Stomach smooth muscle (tissue), 2 donors: ENCODE data around the gene SLC38A3.

Experiments
- H3K27ac ChIP-seq: one replicate; pipeline ENCODE4 v1.7.0; 2013; ENCODE audit warnings: mild to moderate bottlenecking, low read length, inconsistent platforms
- H3K27me3 ChIP-seq, 2 donors: one replicate each; pipeline ENCODE4 v1.7.0; 2013; ENCODE audit warnings: low read length in 2 of 2; ENCODE audit not compliant: insufficient read depth in 2 of 2, control insufficient read depth in 1 of 2
- H3K36me3 ChIP-seq, 2 donors: one replicate each; pipeline ENCODE4 v1.7.0; 2013; ENCODE audit warnings: low read length in 2 of 2; ENCODE audit not compliant: control insufficient read depth in 2 of 2, insufficient read depth in 2 of 2
- H3K4me1 ChIP-seq: one replicate; pipeline ENCODE4 v1.7.0; 2013; ENCODE audit warnings: low read length; ENCODE audit not compliant: control insufficient read depth, insufficient read depth
- H3K4me3 ChIP-seq, 2 donors: one replicate each; pipeline ENCODE4 v1.7.0; 2013; ENCODE audit warnings: low read length in 2 of 2
- H3K9ac ChIP-seq, 2 donors: one replicate each; pipeline ENCODE4 v1.7.0; 2013; ENCODE audit warnings: low read length in 2 of 2, mild to moderate bottlenecking in 1 of 2
- H3K9me3 ChIP-seq, 2 donors: one replicate each; pipeline ENCODE4 v1.7.0; 2013; ENCODE audit warnings: low read length in 2 of 2; ENCODE audit not compliant: control insufficient read depth in 2 of 2
- donor health status: healthy.
- donor health status: Pancreatic carcinoma.

The SLC38A3 gene

GRCh38 chr3:50250514-50250913 is 45.4 kb downstream of the SLC38A3 start:
- no peak overlapping the region for H3K4me3 ChIP-seq
- H3K4me1 ChIP-seq: peaks cover 69% of the 10 kb centered on the region
- peaks cover 12 to 30% of the 10 kb centered on the region in 2 donors for H3K36me3 ChIP-seq
- H3K9me3 ChIP-seq: no peaks in the 10 kb centered on the region
- H3K27ac ChIP-seq: no peak overlapping the region
- no peaks in the 10 kb centered on the region for H3K27me3 ChIP-seq
- H3K9ac ChIP-seq: no peak overlapping the region

GRCh38 chr3:50251220-50251619 is 46.1 kb downstream of the SLC38A3 start:
- Histone ChIP-seq H3K27me3 (no peaks in the 10 kb centered on the region), H3K4me3 (no peak overlapping the region), H3K9ac (no peak overlapping the region), H3K27ac (no peak overlapping the region), H3K4me1 (peaks cover 63% of the 10 kb centered on the region), H3K9me3 (no peaks in the 10 kb centered on the region), H3K36me3 (peaks cover 13 to 32% of the 10 kb centered on the region in 2 donors)

- Histone ChIP-seq H3K4me1 (peaks cover 36% of the 10 kb centered on the region), H3K36me3 (peaks cover 31 to 46% of the 10 kb centered on the region in 2 donors), H3K27ac (peak overlapping the region; percentile 41), H3K9me3 (peaks cover 0 to 4% of the 10 kb centered on the region in 2 donors), H3K27me3 (no peaks in the 10 kb centered on the region), H3K4me3 (no peak overlapping the region), H3K9ac (no peak overlapping the region)
These were observed 49.6 kb downstream of the SLC38A3 start for GRCh38 chr3:50254577-50255250.

- peaks cover 33% of the 10 kb centered on the region for H3K4me1 ChIP-seq
- H3K27me3 ChIP-seq: no peaks in the 10 kb centered on the region
- no peak overlapping the region for H3K9ac ChIP-seq
These were observed 50.2 kb downstream of the SLC38A3 start for GRCh38 chr3:50255251-50255615.

GRCh38 chr3:50256978-50257890 is 52.2 kb downstream of the SLC38A3 start:
- Histone ChIP-seq H3K27ac (no peak overlapping the region), H3K9ac (no peak overlapping the region), H3K4me1 (peaks cover 39% of the 10 kb centered on the region), H3K27me3 (no peaks in the 10 kb centered on the region), H3K9me3 (peaks cover 0 to 4% of the 10 kb centered on the region in 2 donors), H3K4me3 (no peak overlapping the region), H3K36me3 (peaks cover 28 to 37% of the 10 kb centered on the region in 2 donors)

More at GRCh38 chr3:50255251-50255615, 50.2 kb downstream of the SLC38A3 start:
- no peak overlapping the region for H3K27ac ChIP-seq
- H3K36me3 ChIP-seq: peaks cover 31 to 43% of the 10 kb centered on the region in 2 donors
- no peak overlapping the region for H3K4me3 ChIP-seq
- H3K9me3 ChIP-seq: peaks cover 0 to 4% of the 10 kb centered on the region in 2 donors

GRCh38 chr3:50258029-50258680 is 53.1 kb downstream of the SLC38A3 start:
- H3K27me3 ChIP-seq: no peaks in the 10 kb centered on the region
- no peak overlapping the region for H3K9ac ChIP-seq
- H3K9me3 ChIP-seq: peaks cover 0 to 4% of the 10 kb centered on the region in 2 donors
- peaks cover 39% of the 10 kb centered on the region for H3K4me1 ChIP-seq
- peak overlapping the region; percentile 94 for H3K27ac ChIP-seq
- peaks cover 23 to 32% of the 10 kb centered on the region in 2 donors for H3K36me3 ChIP-seq
- no peak overlapping the region for H3K4me3 ChIP-seq

GRCh38 chr3:50258979-50259378 is 53.9 kb downstream of the SLC38A3 start:
- Histone ChIP-seq H3K27me3 (no peaks in the 10 kb centered on the region), H3K27ac (peak overlapping the region; percentile 94), H3K36me3 (peaks cover 23 to 28% of the 10 kb centered on the region in 2 donors), H3K4me3 (no peak overlapping the region), H3K9ac (no peak overlapping the region), H3K9me3 (peaks cover 0 to 4% of the 10 kb centered on the region in 2 donors), H3K4me1 (peaks cover 44% of the 10 kb centered on the region)

- Histone ChIP-seq H3K9ac (peak overlapping the region; percentile 51 to 54), H3K27me3 (no peaks in the 10 kb centered on the region), H3K9me3 (peaks cover 0 to 4% of the 10 kb centered on the region in 2 donors), H3K4me1 (peaks cover 48% of the 10 kb centered on the region), H3K4me3 (peak overlapping the region; percentile 20 to 59), H3K27ac (peak overlapping the region; percentile 94), H3K36me3 (peaks cover 23% of the 10 kb centered on the region in 2 donors)
These were observed 54.5 kb downstream of the SLC38A3 start for GRCh38 chr3:50259432-50260026.

GRCh38 chr3:50260027-50260941 is 55.2 kb downstream of the SLC38A3 start:
- Histone ChIP-seq H3K27ac (peak overlapping the region; percentile 94), H3K27me3 (no peaks in the 10 kb centered on the region), H3K4me1 (peaks cover 50% of the 10 kb centered on the region), H3K9ac (peak overlapping the region; percentile 90), H3K36me3 (peaks cover 18 to 20% of the 10 kb centered on the region in 2 donors), H3K4me3 (peak overlapping the region; percentile 69 to 76), H3K9me3 (peaks cover 0 to 4% of the 10 kb centered on the region in 2 donors)
